Activated gamma-delta T cell (primary cell): ENCODE data around the gene ATG3.
"Not testable (repeated sequence)": the region's sequence is repeated elsewhere in the genome, so short reads cannot be mapped to it uniquely, and the experiment has no call there.

ENCODE experiments used
- DNase-seq: peaks from one replicate; lab custom pipeline; 2025; lab: John Stamatoyannopoulos, UW

ATG3 gene

GRCh38 chr3:112498914-112499711 is 62.6 kb downstream of the ATG3 start, which contains the start of gene BTLA:
Gene BTLA (minus strand): TSS chr3:112499472. CDS start chr3:112499358, 114 bp downstream.
- DNase-seq, result no peak

- no peak for DNase-seq
Observed at GRCh38 chr3:112497897-112498548, 63.7 kb downstream of the ATG3 start.

- DNase-seq, result no peak
Observed at GRCh38 chr3:112496366-112497067, 65.2 kb downstream of the ATG3 start.

- DNase-seq, result not testable (repeated sequence)
Observed at GRCh38 chr3:112494448-112494767, 67.4 kb downstream of the ATG3 start.

GRCh38 chr3:112492124-112492523 is 69.6 kb downstream of the ATG3 start:
- DNase-seq, result no peak

- DNase-seq, result no peak
Observed at GRCh38 chr3:112491373-112491772, 70.4 kb downstream of the ATG3 start.

- DNase-seq, result no peak
Observed at GRCh38 chr3:112489674-112490479, 71.9 kb downstream of the ATG3 start.

- DNase-seq, result no peak
Observed at GRCh38 chr3:112486811-112487505, 74.8 kb downstream of the ATG3 start.

- DNase-seq, result no peak
Observed at GRCh38 chr3:112484352-112484751, 77.4 kb downstream of the ATG3 start.

GRCh38 chr3:112482675-112483074 is 79.1 kb downstream of the ATG3 start:
- no peak for DNase-seq
